AML-193 (cell line): ENCODE measurements around the gene CATSPER1.
"Not testable (repeated sequence)": the region's sequence is repeated elsewhere in the genome, so short reads cannot be mapped to it uniquely, and the experiment has no call there.

Experiments used
- DNase-seq, 2 experiments: peaks; one replicate each; lab custom pipeline; 2025; lab: John Stamatoyannopoulos, UW

CATSPER1 gene

GRCh38 chr11:66051766-66052663 lies 25.7 kb upstream of the CATSPER1 start, which contains the start of gene SF3B2:
Gene SF3B2 (plus strand): TSS chr11:66052364. CDS start chr11:66052385, 21 bp downstream.
- DNase-seq = peak; percentile 93 to 96

- DNase-seq = no peak
Observed at GRCh38 chr11:66051371-66051765, 25.1 kb upstream of the CATSPER1 start.

DNA sequence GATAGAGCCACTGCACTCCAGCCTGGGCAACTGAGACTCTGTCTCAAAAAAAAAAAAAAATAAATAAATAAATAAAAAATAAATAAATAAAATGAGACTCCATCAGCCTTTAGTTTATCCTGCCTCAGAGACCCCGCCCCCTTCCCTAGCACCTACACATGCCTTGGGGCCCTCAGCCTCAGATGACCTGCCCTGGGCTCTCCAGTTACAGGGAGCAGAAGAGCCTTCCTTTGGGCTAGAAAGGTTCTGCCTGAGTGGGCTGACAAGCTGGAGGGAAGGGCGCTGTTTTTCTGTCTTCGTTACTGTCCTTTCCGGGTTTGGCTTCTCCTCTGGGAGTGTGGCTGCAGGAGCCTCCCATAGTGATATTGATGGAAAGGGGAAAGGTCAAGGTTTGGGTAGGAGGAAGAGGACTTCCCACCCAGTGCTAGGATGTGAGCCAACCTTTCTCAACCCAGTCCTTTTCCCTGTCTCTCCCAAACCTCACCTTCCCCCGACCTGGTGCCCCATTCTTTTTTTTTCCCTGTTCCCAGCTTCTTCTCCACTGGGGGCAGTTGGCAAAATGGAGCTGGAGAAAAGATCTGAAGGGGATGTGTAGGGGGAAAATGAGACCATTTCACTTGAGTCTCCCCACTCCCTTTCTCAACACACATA lies 24.4 kb upstream of the CATSPER1 start:
- DNase-seq = no peak

GRCh38 chr11:66048547-66049323 lies 22.5 kb upstream of the CATSPER1 start, which contains the start of gene GAL3ST3:
Gene GAL3ST3 (minus strand): TSS chr11:66049161. CDS start chr11:66045415, 3,746 bp downstream.
- no peak for DNase-seq

- DNase-seq = no peak
Observed at GRCh38 chr11:66047541-66048365, 21.5 kb upstream of the CATSPER1 start.

GRCh38 chr11:66046901-66047300 lies 20.6 kb upstream of the CATSPER1 start:
- DNase-seq = no peak

DNA sequence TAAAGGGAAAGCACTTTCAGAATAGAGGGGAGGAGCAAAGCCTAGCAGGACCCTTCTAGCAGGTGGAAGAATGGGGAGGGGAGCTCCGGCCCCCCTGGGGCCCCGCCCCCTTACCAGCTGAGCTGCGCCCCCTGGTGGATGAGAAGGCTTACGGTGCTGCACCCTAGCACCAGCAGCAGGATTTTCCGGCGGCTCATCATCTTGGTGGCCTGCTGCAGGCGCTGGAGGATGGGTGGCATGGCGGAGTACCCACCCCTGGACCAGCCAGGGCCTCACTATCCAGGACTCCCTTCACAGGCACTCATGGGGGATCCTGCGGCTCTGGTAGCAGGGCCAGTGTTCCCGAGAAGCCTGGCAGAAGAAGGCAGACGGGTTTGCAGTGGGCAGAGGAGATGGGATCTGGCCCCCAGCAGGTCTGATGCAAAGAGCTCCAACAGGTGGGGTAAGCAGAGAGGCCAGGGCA lies 18.9 kb upstream of the CATSPER1 start:
- DNase-seq = peak; percentile 46 to 70

DNA sequence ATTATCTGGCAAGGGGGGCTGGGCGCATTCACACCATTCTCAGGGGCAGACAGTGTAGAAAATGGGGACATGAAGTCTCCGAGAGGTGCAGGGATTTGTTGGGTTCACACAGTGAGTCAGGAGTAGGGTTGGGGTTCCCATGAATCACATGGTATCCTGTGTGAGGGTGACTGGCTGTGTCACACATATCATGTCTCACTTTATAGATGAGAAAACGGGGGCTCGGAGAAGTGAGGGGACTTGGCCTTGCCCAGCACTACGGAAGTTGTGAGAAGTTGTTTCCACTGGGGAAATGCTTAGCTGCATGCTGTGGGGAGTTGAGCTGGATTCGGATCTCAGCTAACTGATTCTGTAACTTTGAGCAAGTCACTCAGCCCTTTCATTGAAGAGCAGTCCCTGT lies 18.5 kb upstream of the CATSPER1 start:
- DNase-seq = no peak

- no peak for DNase-seq
Observed at GRCh38 chr11:66042996-66043906, 17.0 kb upstream of the CATSPER1 start.

- DNase-seq = no peak
Observed at GRCh38 chr11:66042227-66042995, 16.1 kb upstream of the CATSPER1 start.

GRCh38 chr11:66039765-66040164 lies 13.5 kb upstream of the CATSPER1 start:
- no peak for DNase-seq

- DNase-seq = no peak
Observed at GRCh38 chr11:66037327-66037726, 11.0 kb upstream of the CATSPER1 start.

DNA sequence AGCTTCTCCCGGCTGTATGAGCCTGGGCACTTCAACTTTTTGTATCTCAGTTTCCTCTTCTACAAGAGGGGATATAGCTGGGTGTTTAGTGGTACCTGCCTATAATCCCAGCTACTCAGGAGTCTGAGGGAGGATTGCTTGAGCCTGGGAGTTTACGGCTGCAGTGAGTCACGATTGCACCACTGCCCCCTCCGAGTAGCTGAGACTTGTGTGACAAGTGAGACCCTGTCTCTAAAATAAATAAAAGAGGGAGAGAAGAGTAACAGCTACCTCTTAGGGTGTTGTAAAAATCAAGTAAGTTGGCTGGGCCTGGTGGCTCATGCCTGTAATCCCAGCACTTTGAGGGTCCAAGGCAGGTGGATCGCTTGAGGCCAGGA lies 10.0 kb upstream of the CATSPER1 start:
- DNase-seq = no peak

- DNase-seq = no peak
Observed at GRCh38 chr11:66035653-66036333, 9.5 kb upstream of the CATSPER1 start.

DNA sequence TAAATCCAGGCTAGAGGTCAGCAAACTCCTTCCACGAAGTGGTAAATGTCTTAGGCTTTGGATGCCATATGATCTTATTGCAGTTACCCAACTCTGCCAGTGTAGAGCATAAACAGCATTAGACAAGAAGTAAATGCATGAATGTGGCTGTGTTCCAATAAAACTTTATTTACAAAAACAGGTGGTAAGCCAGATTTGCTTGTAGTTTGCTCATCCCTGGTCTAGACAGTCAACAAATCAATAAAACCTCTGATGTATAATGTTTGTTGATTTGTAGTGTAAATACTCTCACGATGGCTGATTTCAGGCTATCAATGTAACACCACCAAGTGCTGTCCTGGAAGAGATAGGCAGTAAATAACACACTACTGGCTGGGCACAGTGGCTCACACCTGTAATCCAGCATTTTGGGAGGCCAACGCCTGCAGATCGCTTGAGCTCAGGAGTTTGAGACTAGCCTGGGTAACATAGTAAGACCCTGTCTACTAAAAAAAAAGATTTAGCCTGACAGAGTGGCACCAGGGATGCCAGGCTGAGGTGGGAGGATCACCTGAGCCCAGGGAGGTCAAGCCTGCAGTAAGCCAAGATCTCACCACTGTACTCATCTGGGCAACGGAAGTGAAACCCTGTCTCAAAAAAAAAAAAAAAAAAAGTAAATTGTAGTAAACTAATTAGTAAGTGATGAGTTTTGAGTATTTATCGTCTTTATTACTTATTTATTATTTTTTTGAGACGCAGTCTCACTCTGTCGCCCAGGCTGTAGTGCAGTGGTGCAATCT lies 6.9 kb upstream of the CATSPER1 start:
- DNase-seq = no peak

DNA sequence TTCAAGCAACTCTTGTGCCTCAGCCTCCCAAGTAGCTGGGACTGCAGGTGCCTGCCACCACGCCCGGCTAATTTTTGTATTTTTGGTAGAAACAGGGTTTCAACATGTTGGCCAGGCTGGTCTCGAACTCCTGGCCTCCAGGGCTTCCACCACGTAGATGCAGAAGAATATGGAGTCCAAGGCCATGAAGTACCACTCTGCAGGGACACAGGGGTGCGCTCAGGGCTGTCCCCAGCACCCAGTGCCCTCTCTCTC lies 3.2 kb downstream of the CATSPER1 start:
- DNase-seq = not testable (repeated sequence)

- DNase-seq = peak; percentile 40 to 48
Observed at GRCh38 chr11:66022401-66023185, 3.7 kb downstream of the CATSPER1 start.
